HG03521 (cell line): Measurements from ENCODE around the gene ENTPD3.
A peak's percentile ranks its signal among the peaks of the same experiment; 100 is the strongest.

Source experiments
- ATAC-seq: cut with Tn5 transposase; IDR thresholded peaks from one replicate; pipeline ENCODE4 v1.9.1; 2021; ENCODE audit warnings: mild to moderate bottlenecking, moderate library complexity; ENCODE audit not compliant: unreplicated experiment

ENTPD3 gene

DNA sequence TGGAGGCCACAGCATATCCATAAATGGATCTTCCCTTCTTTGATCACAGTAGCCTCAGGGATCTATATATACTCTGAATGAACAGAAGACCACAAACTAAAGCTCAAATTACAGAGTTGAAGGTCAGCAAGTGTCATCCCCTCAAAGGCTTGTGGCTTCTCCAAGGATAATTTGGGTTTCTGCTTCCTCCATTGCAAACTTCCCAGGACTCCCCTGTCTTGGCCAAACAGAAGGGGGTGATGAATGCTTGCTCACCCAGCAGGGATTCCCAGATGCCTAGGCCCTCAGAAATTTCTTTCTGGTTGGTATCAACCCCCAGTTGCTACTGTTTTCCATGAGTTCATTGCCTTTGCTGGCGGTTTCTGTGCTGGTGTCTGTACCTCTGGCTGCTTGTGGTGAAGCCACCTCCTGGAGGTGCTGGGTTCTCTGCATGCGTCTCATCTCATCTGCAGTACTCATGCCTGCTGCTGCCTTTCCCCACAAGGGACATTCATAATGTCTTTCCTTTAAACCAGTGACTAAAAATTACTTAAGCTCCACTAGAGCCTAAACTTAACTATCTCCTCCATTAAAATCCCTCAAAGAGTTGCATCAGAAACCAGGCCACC, 17.7 kb downstream of the ENTPD3 start:
- no peak for ATAC-seq

DNA sequence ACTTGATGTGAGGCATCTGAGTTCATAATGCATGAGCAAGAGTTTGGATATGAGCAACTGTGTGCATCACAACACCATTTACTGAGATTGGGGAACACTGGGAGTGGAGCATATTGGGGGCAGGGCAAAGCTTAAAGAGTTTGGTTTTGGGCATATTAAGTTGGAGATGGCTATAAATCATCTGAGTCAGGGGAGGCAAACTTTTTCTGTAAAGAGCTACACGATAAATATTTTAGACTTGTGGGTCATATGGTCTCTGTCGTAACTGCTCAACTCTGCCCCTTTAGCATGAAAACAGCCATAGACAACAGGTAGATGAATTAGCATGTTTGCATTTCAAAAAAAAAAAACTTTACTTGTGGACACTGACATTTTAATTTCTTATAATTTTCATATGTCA, 20.0 kb downstream of the ENTPD3 start:
- ATAC-seq, result no peak

- ATAC-seq, result no peak
These were observed 20.6 kb downstream of the ENTPD3 start for GRCh38 chr3:40407611-40408010.

DNA sequence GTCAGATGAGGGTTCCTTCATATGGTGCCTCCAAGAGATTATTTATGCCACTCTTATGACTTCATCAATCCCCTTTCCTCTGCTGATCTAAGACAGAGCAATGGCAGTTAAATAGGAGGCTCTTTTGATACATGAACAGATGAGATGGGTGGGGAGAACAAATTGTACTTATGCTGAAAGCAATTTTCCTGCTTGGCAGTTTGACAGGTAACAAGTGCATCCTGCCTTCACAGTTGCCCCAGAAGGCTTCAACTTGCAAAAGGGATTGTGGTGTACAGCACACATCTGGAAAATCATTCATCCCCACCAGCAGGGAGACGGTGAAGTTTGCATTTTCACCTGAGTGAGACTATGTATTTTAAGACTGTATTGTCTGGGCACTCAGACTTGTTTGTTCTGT, 27.3 kb downstream of the ENTPD3 start:
- no peak for ATAC-seq

DNA sequence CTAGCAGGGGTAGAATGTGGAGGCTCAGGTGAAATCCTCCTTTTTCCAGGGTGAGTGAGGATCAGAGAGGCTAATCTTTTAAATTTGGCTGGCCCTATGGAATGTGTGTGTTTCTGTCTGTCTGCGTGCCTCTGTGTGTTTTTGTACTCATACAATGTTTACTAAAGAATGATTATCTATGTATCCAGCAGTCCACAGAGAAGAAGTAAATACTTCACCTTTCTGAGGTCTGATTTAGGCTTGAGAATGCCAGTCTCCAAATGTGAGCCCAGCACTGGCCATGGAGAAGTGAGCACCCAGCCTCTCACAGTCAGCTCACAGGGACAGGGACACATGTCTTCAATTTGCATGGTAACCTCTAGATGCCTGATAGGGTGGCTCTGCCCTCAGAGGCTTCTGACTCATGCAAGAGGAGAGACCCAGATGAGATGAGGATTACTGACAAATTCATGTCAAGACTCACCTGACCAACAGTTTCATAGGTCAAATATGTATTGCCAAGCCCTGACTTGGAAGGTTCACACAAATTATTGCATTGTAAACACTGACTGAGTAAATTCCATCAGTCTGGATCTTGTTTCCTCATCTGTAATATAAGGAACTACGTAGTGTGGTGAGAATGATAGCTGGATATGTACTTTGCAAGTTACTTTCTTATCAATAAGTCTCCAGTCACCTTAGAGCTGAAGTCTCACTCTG, 31.0 kb downstream of the ENTPD3 start:
- no peak for ATAC-seq

- no peak for ATAC-seq
These were observed 35.9 kb downstream of the ENTPD3 start for GRCh38 chr3:40422861-40423260.

- no peak for ATAC-seq
These were observed 40.2 kb downstream of the ENTPD3 start for GRCh38 chr3:40427045-40427669.

- no peak for ATAC-seq
These were observed 45.8 kb downstream of the ENTPD3 start for GRCh38 chr3:40432793-40433192.

DNA sequence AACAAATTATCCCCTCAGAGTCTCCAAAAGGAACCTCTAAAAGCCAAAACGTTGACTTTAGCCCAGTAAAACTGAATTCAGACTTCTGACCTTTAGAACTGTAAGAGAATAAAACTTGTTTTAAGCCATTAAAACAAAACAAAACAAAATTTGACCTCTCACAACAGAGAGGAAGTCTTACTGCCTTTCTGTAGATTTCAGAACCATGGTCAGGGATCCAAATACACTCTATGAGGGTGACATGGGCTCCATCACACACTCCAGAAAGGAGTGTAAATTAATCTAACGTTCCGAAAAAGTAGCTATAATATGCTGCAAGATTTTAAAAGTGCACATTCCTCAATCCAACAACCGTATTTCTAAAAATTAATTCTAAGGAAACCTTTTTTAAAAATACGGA, 50.9 kb downstream of the ENTPD3 start:
- ATAC-seq, result no peak

DNA sequence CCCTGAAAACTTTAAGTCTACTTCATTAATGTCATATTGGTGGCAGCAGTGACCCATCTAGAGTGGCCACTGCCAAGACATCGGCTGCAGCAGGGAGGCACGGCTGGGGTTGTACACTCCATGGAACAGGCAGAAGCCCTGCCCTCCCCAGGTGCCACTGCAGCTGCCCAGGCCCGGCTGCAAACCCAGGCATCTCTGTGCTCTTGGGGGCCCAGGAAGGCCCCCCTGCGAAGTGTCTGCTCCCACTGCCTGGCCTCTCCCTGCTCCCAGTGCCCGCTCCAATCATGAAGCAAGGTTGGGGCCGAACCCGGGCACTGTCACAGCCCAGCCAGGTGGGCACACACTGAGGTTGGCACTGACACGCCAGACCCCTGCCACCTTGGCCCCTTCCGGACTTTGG, 58.1 kb downstream of the ENTPD3 start:
- ATAC-seq, result no peak

GRCh38 chr3:40445880-40446279, 58.9 kb downstream of the ENTPD3 start:
- no peak for ATAC-seq

- no peak for ATAC-seq
These were observed 63.5 kb downstream of the ENTPD3 start for GRCh38 chr3:40450438-40450837.

- ATAC-seq, result no peak
These were observed 64.6 kb downstream of the ENTPD3 start for GRCh38 chr3:40451551-40451950.

DNA sequence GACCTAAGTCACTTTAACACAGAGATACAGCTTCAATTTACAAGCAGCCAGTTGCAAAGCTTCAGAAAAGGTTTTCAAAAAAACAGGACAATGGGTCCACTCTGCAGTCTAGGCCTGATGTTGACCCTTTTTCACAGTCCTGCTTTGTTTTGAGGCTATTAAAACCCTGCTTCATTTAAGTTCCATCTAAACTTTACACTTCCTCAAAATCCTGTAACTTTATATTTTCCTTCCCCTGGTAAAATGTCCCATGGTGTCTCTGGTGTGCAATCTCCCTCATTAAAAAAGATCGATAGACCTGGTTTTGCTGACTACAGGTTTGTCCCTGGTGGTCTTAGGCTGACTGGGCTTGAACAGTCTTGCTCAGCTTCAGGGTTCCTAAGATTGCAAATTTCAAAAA, 65.1 kb downstream of the ENTPD3 start:
- ATAC-seq, result no peak

- ATAC-seq, result no peak
These were observed 65.5 kb downstream of the ENTPD3 start for GRCh38 chr3:40452562-40452875.

DNA sequence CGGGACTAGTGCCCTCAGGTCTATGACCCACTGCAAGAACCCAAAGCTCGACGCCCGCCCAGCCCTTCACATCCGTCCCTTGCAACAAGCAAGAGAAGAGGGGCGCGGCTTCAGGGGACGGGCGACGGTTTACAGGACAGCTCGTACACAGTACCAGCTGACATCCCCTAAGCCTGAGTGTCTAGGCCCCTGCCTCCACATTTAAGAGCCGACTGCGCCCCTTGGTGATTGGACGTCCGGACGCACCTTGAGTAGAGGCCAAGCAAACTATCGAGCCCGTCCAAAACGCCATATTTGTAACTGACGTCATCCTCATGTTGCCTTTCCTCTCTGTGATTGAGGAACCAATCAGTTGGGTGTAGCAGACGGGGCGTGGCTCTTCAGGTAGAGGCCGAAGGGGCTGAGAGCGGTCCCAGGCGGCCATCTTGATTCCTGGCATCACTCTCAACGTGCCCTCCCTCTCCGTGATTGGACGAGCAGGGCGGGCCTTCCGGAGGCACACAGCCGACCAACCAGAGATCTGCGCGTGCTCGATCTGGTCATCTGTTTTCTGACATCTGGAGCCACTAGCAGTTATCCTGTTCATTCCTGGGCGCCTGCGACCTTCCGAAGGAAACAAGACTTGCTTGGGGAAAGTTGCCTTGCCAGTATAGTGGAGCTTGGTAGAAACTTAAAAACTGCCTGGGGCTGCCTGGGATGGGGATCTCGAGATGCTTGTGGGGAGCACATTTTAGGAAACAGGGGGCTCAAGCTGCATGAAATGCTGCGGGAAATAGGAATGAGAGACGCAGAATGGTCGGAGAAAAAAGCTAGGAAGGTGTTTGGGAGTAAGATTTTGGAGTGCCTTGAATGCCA, 66.1 kb downstream of the ENTPD3 start:
- peak; percentile 95 for ATAC-seq

DNA sequence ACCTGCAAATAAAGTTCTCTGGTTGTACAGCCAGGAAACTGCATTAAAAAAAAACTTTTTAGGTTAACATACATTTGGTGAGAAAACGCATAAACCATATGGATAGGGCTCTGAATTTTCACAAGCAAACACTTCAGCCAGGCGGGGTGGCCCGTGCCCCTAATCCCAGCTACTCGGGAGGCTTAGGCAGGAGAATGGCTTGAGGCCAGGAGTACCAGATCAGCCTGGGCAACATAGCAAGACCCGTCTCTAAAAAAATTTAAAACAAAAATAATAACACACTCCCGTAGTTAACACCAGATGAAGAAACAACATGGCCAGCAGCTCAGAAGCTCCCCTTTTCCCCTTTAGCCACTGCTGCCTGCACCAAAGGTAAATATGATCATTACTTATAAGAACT, 66.9 kb downstream of the ENTPD3 start:
- ATAC-seq, result no peak

DNA sequence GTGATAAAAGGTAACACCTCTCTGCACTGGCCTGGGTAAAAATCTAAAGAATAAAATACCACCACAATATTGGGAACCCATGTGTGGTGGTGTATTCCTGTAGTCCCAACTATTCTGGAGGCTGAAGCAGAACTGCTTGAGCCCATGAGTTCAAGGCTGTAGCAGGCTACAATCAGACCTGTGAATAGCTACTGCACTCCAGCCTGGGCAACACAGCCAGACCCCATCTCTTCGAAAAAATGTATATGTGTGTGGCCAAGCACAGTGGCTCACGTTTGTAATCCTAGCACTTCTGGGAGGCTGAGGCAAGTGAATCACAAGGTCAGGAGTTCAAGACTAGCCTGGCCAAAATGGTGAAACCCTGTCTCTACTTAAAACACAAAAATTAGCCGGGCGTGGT, 68.3 kb downstream of the ENTPD3 start:
- no peak for ATAC-seq

DNA sequence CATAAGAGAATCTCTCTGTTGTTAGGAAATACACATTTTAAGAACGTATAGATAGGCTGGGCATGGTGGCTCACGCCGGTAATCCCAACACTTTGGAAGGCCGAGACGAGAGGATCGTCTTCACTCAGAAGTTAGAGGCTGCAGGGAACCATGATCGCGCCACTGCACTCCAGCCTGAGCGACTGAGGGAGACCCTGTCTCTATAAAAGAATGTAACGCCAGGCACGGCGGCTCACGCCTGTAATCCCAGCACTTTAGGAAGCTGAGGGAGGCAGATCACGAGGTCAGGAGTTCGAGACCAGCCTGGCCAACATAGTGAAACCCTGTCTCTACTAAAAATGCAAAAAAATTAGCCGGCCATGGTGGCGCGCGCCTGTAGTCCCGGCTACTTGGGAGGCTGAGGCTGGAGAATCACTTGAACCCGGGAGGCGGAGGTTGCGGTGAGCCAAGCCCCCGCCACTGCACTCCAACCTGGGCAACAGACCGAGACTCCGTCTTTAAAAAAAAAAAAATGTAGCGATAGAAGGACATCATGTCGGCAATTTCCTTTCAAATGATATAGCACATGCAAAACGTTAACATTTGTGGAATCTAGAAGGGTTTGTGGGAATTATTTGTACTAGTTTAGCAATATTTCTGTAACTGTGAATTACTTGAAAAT, 69.4 kb downstream of the ENTPD3 start:
- ATAC-seq, result no peak

GRCh38 chr3:40456940-40457823, 70.2 kb downstream of the ENTPD3 start, which contains the start of gene RPL14:
TSS of gene RPL14 (plus strand) at chr3:40457339. CDS start at chr3:40457472, 133 bp downstream.
- peak; percentile 59 for ATAC-seq
